Measurements from ENCODE around the gene ATP11A.

DNA sequence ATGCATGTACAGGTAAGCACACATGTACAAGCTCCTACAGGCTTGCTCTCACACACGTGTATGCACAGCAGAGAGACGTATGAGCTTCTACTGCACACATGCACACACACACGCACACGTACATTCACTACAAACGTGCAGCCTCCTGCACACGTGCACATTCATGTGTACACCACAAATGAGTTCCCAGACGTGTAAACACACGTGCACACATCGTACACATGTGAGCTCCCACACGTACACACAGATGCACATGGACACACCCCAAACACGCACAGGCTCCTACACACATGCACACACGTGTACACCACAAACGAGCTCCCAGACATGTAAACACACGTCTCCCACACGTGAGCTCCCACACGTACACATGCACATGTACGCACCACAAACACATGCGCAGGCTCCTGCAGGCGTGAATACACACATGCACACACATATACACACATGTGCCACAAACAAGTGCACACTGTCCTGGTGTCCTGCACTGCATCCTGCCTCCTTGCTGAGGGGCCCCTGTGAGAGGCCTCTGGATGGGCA is 195.5 kb downstream of the ATP11A start:
- TF ChIP-seq CTCF (IDR thresholded peaks at IDR 0.05): no peak
- no peak for TF ChIP-seq POLR2AphosphoS5 (IDR thresholded peaks at IDR 0.05)
- TF ChIP-seq POLR2A (IDR thresholded peaks at IDR 0.05): no peak
